HepG2 (cell line): Measurements from ENCODE around the gene TSPAN18. TPM values are rescaled to one million over a fixed set of nuclear protein-coding genes. Genes with fewer than 3 reads are reported as not detected.

Experiments used
- ATAC-seq: fragments of 200-7000 bp; cut with Tn5 transposase; 3 replicates; pipeline ENCODE4 v1.9.1; 2020; ENCODE audit warnings: mild to moderate bottlenecking, moderate library complexity
- BruUV-seq: library from RNA; stranded (reverse); fragments of 400-500 nt; replicated peaks from 2 replicates; lab custom pipeline; 2021; lab: Mats Ljungman, UMichigan
- CTCF ChIA-PET: fragments of 300-600 bp; formaldehyde crosslinking; extraction: SDS; loops from one replicate; lab custom pipeline; 2021; ENCODE audit warnings: low total read pairs, inconsistent platforms, low intra/inter-chr PET ratio; lab: Yijun Ruan, JAX
- POLR2A ChIA-PET: fragments of 350-600 bp; sonication (Branson Sonifier 250); formaldehyde crosslinking; loops from one replicate; lab custom pipeline; 2020; ENCODE audit warnings: antibody characterized with exemption, inconsistent platforms; lab: Yijun Ruan, JAX
- DNase-seq: peaks from one replicate; pipeline ENCODE4 v3.0.0-alpha.2; 2015; ENCODE audit warnings: low spot score
- FAIRE-seq: peaks from 3 replicates; lab custom pipeline; 2011; peaks lifted over from hg19 to GRCh38; lab: Jason Lieb, UNC
- H2AFZ ChIP-seq: one replicate; pipeline ENCODE4 v1.6.1; 2011; ENCODE audit warnings: low read length, inconsistent platforms
- H3K27ac ChIP-seq: fragments of 300-600 bp; 3 replicates; pipeline ENCODE4 v1.8.0; 2011; ENCODE audit warnings: mixed run types, mild to moderate bottlenecking, mixed read lengths, low read length, inconsistent platforms; ENCODE audit not compliant: insufficient read depth; ENCODE audit errors: extremely low read length
- H3K27me3 ChIP-seq, 2 experiments: fragments of 200-600 bp in 1 of 2; 2 replicates in 1 of 2; 3 replicates in 1 of 2; pipeline versions ENCODE4 v1.6.0 to v1.8.0; 2011; ENCODE audit warnings: low read length in 2 of 2, mild to moderate bottlenecking in 2 of 2, moderate library complexity in 2 of 2, inconsistent platforms in 1 of 2; ENCODE audit not compliant: insufficient read depth in 2 of 2, control insufficient read depth in 1 of 2
- H3K36me3 ChIP-seq, 2 experiments: fragments of 200-600 bp in 1 of 2; replicated peaks in 1 of 2; 2 replicates in 1 of 2; 3 replicates in 1 of 2; pipeline versions ENCODE4 v1.5.1 to v1.8.0; 2011; ENCODE audit warnings: low read length in 2 of 2, inconsistent platforms in 1 of 2; ENCODE audit not compliant: insufficient read depth in 2 of 2, control insufficient read depth in 1 of 2
- H3K4me1 ChIP-seq: 2 replicates; pipeline ENCODE4 v1.5.1; 2012; ENCODE audit warnings: low read length, inconsistent platforms; ENCODE audit not compliant: insufficient read depth
- H3K4me2 ChIP-seq: 2 replicates; pipeline ENCODE4 v1.6.0; 2011; ENCODE audit warnings: low read depth, low read length, inconsistent platforms
- H3K4me3 ChIP-seq, 3 experiments: fragments of 200-600 bp in 1 of 3; sonication (generic), shearing (Covaris generic) in 1 of 3; replicated peaks in 1 of 3; 2 replicates each; pipeline ENCODE4 v1.5.1; 2011 to 2016; ENCODE audit warnings: low read length in 3 of 3, inconsistent platforms in 2 of 3, low read depth in 2 of 3, mild to moderate bottlenecking in 2 of 3, control low read depth in 1 of 3, mixed read lengths in 1 of 3; ENCODE audit not compliant: insufficient read depth in 1 of 3
- H3K79me2 ChIP-seq: one replicate; pipeline ENCODE4 v1.6.1; 2011; ENCODE audit warnings: low read length, inconsistent platforms; ENCODE audit not compliant: insufficient read depth
- H3K9ac ChIP-seq: 2 replicates; pipeline ENCODE4 v1.6.0; 2011; ENCODE audit warnings: mild to moderate bottlenecking, low read depth, low read length, inconsistent platforms; ENCODE audit not compliant: insufficient read depth
- H3K9me3 ChIP-seq: 2 replicates; pipeline ENCODE4 v1.5.1; 2012; ENCODE audit warnings: mild to moderate bottlenecking, low read length
- H4K20me1 ChIP-seq: 2 replicates; pipeline ENCODE4 v1.6.0; 2011; ENCODE audit warnings: inconsistent platforms, mild to moderate bottlenecking, low read length, moderate library complexity; ENCODE audit not compliant: insufficient read depth
- ERF ChIP-seq: IDR thresholded peaks from 2 replicates; pipeline ENCODE4 v1.6.1; 2018; ENCODE audit warnings: missing biosample characterization, missing genetic modification reagents
- HDAC6 ChIP-seq: fragments of 200-600 bp; sonication (generic); IDR thresholded peaks from 2 replicates; pipeline ENCODE4 v1.7.0; 2017; ENCODE audit warnings: mild to moderate bottlenecking, antibody characterized with exemption, low read length, low read depth
- NFE2L2 ChIP-seq: fragments of 150-350 bp; IDR thresholded peaks from 2 replicates; pipeline ENCODE4 v1.6.1; 2014; ENCODE audit warnings: low read length
- PCBP1 ChIP-seq: fragments of 200-400 bp; formaldehyde crosslinking; IDR thresholded peaks from 2 replicates; pipeline ENCODE4 v1.6.1; 2017; ENCODE audit warnings: mild to moderate bottlenecking, low read depth, low read length, borderline replicate concordance
- POGZ ChIP-seq: sonication (generic); formaldehyde crosslinking; IDR thresholded peaks from 2 replicates; pipeline ENCODE4 v1.4.0; 2020; ENCODE audit warnings: mild to moderate bottlenecking, missing genetic modification reagents
- YEATS4 ChIP-seq: sonication (generic); formaldehyde crosslinking; IDR thresholded peaks from 2 replicates; pipeline ENCODE4 v1.4.0; 2020; ENCODE audit warnings: missing genetic modification reagents, borderline replicate concordance
- ZFYVE20 ChIP-seq: sonication (generic); formaldehyde crosslinking; IDR thresholded peaks from 2 replicates; pipeline ENCODE4 v1.8.0; 2023; ENCODE audit warnings: low read depth, mild to moderate bottlenecking, moderate library complexity, missing genetic modification reagents, borderline replicate concordance
- ZNF224 ChIP-seq: sonication (generic); formaldehyde crosslinking; IDR thresholded peaks from 2 replicates; pipeline ENCODE4 v1.5.0; 2020; ENCODE audit warnings: mild to moderate bottlenecking, missing genetic modification reagents
- ZNF724P ChIP-seq: sonication (generic); formaldehyde crosslinking; IDR thresholded peaks from 2 replicates; pipeline ENCODE4 v1.8.0; 2022; ENCODE audit warnings: missing genetic modification reagents, borderline replicate concordance
- WGBS: methylation state at CpG from one replicate; pipeline ENCODE4 v1.1.6; 2017; ENCODE audit warnings: low lambda C conversion rate; 5-methylcytosine and 5-hydroxymethylcytosine counted together
- in situ Hi-C: cut with HindIII; loops from 2 replicates; pipeline ENCODE4 v1.10.0; 2017; ENCODE audit warnings: low pct_unique_long_range_greater_than_20kb; ENCODE audit not compliant: extremely low pct_ligation_motif_present
- intact Hi-C: fragments of 100-400 bp; cut with micrococcal nuclease; formaldehyde crosslinking; loops from one replicate; pipeline ENCODE4 v1.10.0; 2022; ENCODE audit not compliant: unreplicated experiment
- polyA plus RNA-seq, 8 experiments: library from polyadenylated mRNA; depleted of rRNA in 3 of 8; stranded (reverse) in 7 of 8; unstranded in 1 of 8; fragments of >200 nt; fragmentation: Illumina TruSeq in 4 of 8; extraction: Trizol in 4 of 8; gene quantifications; 2 replicates each; pipeline versions ENCODE4 v1.2.1 to v1.2.3, GENCODE V29; 2011 to 2016; ENCODE audit warnings: low read depth in 4 of 8, missing spikeins in 1 of 8, mixed read lengths in 1 of 8; ENCODE audit not compliant: insufficient read depth in 1 of 8
- total RNA-seq, 5 experiments: library from RNA; depleted of rRNA; stranded (reverse); fragments of >200 nt; fragmentation: Illumina TruSeq; extraction: Trizol; gene quantifications; 2 replicates each; pipeline ENCODE4 v1.2.3, GENCODE V29; 2016; ENCODE audit warnings: low read depth in 1 of 5
- TF ChIP-seq, protein P1 (sequence below): IDR thresholded peaks from 2 replicates; pipeline ENCODE4 v1.6.1; 2016; ENCODE audit warnings: missing genetic modification reagents, missing compliant biosample characterization

Gene TSPAN18
- total and polyA plus RNA-seq, 2 of the 13 experiments (the other 11 are each of a cell fraction or from before 2014, with no cell fraction given): not detected

DNA sequence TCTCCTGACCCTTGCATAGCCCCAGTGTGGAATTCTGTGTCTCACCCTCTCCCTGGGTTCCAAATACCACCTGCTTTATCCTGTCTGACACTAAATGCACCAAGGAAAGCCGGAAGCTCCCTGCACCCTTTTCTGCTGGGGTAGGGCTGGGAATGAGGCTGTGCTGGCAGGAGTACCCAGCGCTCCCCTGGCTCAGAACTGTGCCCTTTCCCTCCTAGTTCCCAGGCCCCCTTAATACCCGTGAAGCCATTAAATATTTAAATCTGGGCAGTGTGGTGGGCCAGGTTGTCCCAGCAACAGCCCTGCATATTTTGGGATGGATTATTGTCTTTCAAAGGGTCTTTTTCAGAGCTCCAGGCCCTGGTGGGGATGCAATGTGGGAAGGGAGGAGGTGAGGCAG, 160.9 kb downstream of the TSPAN18 start:
- Histone ChIP-seq H3K36me3 (no peaks in the 10 kb centered on the region), H2AFZ (no peak overlapping the region), H3K4me2 (no peak overlapping the region), H3K4me1 (no peaks in the 10 kb centered on the region), H3K27ac (no peak overlapping the region), H3K79me2 (no peaks in the 10 kb centered on the region), H3K9me3 (no peaks in the 10 kb centered on the region), H3K4me3 (no peak overlapping the region), H4K20me1 (no peaks in the 10 kb centered on the region)
- FAIRE-seq: no peak
- CTCF ChIA-PET: no interaction called here
- in situ Hi-C loops: loop anchor here (25.0 kb wide), 1 partner anchor 575 kb away; the partner anchor contains the start of gene ALX4
- POLR2A ChIA-PET: no interaction called here
- no peak for DNase-seq
- BruUV-seq: no TSS peak
- WGBS: 44% methylated on average over 3 of the region's 3 CpGs
- intact Hi-C loops: no loop called here
- TF ChIP-seq ZNF724P: no peak
- TF ChIP-seq YEATS4 (CRISPR knock-in tag): no peak
- no peak for TF ChIP-seq POGZ (CRISPR knock-in tag)
- no peak for TF ChIP-seq ZFYVE20
- no peak for TF ChIP-seq HDAC6
- no peak for TF ChIP-seq NFE2L2
- no peak for TF ChIP-seq ZNF224
- TF ChIP-seq, protein P1, sequence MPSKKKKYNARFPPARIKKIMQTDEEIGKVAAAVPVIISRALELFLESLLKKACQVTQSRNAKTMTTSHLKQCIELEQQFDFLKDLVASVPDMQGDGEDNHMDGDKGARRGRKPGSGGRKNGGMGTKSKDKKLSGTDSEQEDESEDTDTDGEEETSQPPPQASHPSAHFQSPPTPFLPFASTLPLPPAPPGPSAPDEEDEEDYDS (CRISPR knock-in tag): no peak
- TF ChIP-seq, all 625 proteins: peak for 0
- peaks cover 4% of the 10 kb centered on the region in 2 experiments; a peak in 1 of 5 replicates for H3K27me3 ChIP-seq
- no peak overlapping the region for H3K9ac ChIP-seq
- ATAC-seq: no peak

DNA sequence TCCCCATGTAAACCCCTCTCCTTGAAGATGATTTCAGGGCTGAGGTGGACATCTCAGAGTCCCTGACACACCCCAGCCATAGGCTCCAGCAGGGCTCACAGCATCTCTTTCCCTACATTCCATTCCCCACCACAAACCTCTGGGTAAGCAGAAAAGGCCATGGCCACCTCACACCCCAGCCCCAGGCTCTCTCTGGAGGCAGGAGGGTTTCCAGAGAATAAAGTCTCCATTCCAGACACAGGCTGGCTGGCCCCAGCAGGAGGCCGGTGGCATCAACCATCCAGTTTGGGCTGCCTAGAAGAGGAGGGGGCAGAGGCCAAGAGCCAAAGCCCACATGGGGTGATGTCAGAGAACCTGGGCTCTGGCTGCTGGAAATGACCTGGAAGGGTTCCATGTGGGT, 162.5 kb downstream of the TSPAN18 start:
- TF ChIP-seq ERF (no peak), PCBP1 (no peak)
- TF ChIP-seq, all 625 proteins: peak for 0
- BruUV-seq: no TSS peak
- in situ Hi-C loops: loop anchor here (25.0 kb wide), 1 partner anchor 577 kb away; the partner anchor contains the start of gene ALX4
- POLR2A ChIA-PET: no interaction called here
- no peaks in the 10 kb centered on the region for H3K4me1 ChIP-seq
- no peak overlapping the region for H3K4me3 ChIP-seq
- H3K9ac ChIP-seq: no peak overlapping the region
- H4K20me1 ChIP-seq: no peaks in the 10 kb centered on the region
- no peak overlapping the region for H2AFZ ChIP-seq
- FAIRE-seq (no peak), DNase-seq (no peak), ATAC-seq (no peak)
- H3K79me2 ChIP-seq: no peaks in the 10 kb centered on the region
- H3K9me3 ChIP-seq: no peaks in the 10 kb centered on the region
- no peak overlapping the region for H3K4me2 ChIP-seq
- intact Hi-C loops: no loop called here
- WGBS: 0% methylated on average over 1 of the region's 1 CpG
- no peaks in the 10 kb centered on the region for H3K36me3 ChIP-seq
- CTCF ChIA-PET: no interaction called here
- H3K27ac ChIP-seq: no peak overlapping the region
- peaks cover 0 to 1% of the 10 kb centered on the region in 2 experiments; a peak in 1 of 5 replicates for H3K27me3 ChIP-seq
